ENCODE data around the gene OR2T11.
"Not testable (repeated sequence)": the region's sequence is repeated elsewhere in the genome, so short reads cannot be mapped to it uniquely, and the experiment has no call there.

The OR2T11 gene, protein sequence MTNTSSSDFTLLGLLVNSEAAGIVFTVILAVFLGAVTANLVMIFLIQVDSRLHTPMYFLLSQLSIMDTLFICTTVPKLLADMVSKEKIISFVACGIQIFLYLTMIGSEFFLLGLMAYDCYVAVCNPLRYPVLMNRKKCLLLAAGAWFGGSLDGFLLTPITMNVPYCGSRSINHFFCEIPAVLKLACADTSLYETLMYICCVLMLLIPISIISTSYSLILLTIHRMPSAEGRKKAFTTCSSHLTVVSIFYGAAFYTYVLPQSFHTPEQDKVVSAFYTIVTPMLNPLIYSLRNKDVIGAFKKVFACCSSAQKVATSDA

DNA sequence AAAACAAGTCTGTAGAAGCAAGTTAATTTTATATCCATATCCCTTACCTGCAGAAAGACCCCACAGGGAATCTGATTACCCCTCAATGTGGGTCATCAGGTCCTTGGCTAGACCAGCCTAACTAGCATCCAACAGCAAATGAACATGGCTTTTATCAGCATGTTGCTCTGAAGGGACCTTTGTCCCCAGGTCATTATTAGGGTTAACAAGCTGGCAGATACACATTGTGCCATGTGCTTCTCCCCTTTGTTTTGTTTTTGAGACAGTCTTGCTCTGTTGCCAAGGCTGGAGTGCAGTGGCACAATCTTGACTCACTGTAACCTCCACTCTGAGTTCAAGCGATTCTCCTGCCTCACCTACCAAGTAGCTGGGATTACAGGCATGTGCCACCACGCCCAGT is at the start of gene OR2T11:
TSS of gene OR2T11 (minus strand) at position 101 of the 400 bp plus-strand sequence. CDS start 7,963 bp downstream, outside the sequence.
- FAIRE-seq: not testable (repeated sequence)

DNA sequence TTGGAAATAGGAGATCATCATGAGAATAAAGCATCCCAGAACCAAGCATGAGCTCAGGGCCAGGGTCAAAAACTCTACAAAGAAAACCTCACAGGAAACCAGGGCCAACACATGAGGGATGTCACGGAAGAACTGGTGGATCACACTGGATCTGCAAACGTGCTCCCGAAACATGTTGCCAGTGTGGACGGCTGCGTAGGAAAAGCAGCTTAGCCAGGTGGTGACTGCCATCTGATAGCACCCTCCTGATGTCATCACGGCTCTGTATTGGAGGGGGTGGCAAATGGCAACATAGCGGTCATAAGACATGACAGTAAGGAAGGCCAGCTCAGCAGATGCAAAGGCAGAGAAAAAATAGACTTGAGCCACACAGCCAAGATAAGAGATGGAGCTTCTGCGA is 46.8 kb upstream of the OR2T11 start:
- no peak for FAIRE-seq

DNA sequence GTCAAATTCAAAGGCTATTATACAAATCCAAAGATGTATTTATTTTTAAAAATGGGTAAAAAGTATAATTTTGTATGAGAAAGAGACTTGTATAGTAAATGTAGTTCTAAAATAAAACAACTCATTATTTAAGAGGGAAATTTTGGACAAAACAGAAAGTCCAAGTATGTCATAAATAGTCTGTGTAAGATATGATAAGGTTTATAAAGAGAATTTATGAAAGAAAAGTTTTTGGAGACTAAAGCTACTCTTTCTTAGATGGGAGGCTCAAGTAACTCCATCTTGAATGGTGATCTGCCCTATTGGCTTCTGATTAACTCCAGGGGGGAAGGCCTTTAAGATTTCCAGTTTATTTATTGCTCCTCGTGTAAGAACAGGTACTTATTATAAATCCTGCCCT is 35.1 kb upstream of the OR2T11 start:
- FAIRE-seq: no peak

DNA sequence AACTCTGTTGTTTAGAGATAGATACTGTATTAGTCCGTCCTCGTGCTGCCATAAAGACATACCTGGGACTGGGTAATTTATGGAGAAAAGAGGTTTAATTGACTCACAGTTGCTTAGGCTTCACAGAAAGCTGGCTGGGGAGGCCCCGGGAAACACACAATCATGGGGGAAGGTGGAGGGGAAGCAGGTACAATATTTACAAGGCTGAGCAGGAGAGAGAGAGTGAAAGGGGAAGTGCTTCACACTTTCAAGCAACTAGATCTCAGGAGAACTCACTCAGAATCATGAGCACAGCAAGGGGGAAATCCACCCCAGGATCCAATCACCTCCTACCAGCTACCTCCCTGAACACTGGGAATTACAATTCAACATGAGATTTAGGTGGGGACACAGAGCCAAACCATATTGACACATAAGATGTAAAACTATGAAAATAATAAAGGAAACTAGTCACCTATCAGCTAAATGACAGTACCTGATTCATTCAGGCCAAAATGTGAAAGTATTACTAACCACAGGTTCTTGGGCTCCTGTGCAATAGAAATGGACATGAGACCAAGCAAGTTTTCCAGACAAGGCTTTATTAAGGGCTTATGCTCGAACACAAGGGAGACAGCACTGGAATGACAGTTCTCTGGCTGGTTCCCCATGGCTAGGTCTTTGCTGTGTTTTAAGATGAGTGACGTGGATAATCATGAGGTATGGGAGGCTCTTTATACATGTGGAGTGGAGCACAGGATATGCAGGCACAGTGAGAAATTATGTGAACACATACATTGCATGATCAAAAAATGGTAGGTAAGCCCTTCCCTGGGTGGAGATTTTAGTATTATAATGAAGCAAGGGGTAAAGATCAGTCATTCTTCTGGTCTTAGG is 28.8 kb upstream of the OR2T11 start:
- not testable (repeated sequence) for FAIRE-seq

DNA sequence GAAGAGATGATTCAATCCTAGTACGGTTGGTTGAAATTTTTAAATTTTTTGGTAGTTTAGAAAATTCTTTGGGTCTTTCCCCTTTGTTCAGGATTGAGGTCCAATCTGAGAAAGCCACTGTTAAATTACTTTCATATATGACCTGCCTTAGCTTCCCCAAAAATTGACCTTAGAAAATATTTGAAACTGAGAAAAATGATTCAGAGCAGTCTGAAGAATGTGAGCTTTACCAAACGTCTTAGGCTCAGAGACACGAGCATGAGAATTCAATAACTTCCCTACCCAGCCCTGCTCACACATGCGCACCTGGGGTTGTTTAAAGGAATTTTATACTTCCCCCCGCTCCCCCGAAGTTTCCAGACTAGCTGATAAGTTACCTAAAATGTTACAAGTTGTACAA is 21.9 kb upstream of the OR2T11 start:
- FAIRE-seq: not testable (repeated sequence)

DNA sequence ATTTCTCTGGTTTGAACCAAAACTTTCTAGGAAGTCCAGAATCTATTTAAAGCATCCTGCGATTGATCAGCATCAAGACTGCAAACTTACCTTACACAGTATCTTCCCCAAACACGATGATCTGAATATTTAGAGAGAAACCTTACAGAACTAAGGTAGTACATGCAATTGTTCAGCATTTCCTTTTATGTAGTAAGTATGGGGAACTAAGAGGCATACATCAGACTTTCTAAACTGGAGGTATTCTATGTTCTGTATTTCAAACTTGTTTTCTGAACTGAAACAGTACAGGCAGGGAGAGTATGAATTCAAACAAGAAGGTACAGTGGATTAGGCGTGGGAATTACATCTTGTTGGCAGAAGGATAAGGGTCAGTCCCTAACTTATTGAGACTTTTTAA is 20.5 kb upstream of the OR2T11 start, which contains the start of gene OR2T27:
TSS of gene OR2T27 (minus strand) at position 175 of the 400 bp plus-strand sequence. CDS start 4,644 bp downstream, outside the sequence.
- FAIRE-seq: not testable (repeated sequence)

DNA sequence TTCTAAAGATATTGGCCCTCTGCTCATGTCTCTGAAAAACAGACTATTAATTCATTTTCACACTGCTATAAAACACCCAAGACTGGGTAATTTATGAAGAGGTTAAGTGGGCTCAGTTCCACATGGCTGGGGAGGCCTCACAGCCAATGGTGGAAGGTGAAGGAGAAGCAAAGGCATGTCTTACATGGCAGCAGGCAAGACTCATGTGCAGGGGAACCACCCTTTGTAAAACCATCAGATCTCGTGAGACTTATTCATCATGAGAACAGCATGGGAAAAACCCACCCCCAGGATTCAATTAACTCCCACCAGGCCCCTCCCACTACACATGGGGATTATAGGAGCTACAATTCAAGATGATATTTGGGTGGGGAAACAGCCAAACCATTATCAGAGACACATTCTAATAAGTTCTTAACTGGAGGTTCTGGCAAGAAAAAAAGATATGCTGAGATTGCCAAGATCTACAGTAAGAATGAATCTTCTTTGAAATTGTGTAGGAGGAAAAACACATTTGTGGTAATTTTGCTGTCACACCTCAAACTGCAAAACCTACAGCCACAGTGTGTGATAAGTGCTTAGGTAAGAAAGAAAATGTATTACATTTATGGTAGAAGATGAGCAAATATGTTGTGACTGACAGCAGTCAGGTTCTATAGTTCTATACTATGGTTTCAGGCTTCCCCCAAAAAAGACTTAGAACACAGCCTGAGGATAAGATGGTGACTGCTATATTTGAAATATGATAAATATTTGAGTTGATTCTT is 14.1 kb upstream of the OR2T11 start:
- FAIRE-seq: not testable (repeated sequence)

DNA sequence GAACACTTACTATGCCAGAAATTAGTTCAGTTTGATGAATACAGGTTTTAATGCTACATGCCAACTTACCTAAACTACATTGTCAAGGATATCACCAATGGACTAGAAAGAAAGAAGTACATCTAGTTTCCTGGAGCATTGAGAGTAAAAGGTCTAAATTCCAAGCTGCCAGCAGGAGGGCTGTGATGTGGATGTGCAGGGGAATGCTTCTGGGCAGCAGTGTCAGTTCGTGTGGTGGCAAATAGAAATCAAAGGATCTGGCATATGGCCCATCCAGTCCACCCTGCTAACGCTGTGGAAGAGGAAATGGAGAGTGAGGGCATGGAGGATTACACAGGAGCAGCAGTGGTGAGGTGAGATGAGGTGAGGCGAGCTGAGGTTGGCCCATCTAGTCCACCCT is 10.3 kb upstream of the OR2T11 start, which contains the start of gene OR2T35:
TSS of gene OR2T35 (minus strand) at position 101 of the 400 bp plus-strand sequence. CDS start 6,020 bp downstream, outside the sequence.
- not testable (repeated sequence) for FAIRE-seq

DNA sequence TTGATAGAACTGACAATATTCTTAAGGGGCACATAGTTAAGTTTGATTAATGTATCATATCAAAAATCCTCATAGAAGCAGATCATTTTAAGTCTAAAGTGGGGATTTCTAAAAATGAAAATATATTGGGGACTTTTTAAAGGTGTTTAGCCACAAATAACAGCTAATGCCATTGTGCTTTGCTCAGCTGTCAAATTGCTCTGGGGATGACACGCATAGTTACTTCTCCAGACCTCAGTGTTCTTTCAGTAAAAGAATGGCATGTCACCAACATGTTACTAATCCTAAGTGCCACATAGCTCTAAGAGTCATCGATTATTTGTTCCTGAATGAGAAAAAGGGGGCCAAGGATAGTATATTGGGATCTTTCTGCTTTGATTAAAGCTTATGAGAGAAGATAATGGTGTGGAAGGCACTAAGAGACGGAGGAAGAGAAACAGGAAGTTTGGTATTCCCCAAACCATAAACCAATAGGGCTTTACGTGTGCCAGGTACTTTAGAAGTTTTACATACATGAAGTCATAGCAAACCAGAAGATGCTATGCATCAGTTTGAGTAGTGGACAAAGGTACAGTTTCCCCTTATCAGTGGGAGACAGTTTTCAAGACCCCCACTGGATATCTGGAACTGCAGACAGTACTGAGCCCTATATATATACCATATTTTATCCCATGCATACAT is 8.2 kb upstream of the OR2T11 start:
- FAIRE-seq: not testable (repeated sequence)

DNA sequence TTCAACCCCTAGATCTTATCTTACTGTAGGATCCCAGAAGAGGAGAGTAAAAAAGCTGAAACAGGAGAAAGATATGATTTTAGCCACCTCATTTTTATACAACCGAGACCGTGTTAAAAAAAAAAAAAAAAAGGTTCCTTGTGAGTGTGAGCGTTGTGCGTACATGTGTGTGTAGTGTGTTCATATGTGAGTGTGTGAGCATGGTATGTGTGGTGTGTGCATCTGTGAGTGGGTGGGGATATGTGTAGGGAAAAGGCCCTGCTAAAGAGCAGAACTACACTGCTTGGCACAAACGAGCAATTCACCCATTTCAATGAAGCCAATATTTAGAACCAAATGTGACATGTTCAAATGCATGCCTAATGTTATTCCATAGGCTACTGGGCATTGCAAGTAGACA is 6.7 kb upstream of the OR2T11 start:
- FAIRE-seq: not testable (repeated sequence)

DNA sequence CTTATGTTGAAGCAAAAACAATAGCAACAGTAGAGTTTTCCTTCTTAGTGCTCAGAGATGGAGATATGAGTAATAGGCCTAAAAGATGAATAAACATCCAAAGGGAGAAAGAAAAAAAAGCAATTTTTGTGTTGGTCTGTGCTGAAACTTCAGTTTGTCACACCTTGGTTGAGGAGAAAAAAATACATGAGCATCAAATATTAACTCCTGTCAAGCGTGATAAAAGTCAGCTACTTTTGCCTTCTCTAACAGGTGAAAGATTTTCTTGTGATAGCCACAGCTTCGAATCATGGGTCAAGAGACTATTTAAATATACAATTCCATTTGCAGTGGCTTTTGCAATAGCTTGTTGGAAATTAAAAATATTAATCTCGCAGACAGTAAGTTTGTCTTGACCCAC is 6.0 kb upstream of the OR2T11 start:
- not testable (repeated sequence) for FAIRE-seq

DNA sequence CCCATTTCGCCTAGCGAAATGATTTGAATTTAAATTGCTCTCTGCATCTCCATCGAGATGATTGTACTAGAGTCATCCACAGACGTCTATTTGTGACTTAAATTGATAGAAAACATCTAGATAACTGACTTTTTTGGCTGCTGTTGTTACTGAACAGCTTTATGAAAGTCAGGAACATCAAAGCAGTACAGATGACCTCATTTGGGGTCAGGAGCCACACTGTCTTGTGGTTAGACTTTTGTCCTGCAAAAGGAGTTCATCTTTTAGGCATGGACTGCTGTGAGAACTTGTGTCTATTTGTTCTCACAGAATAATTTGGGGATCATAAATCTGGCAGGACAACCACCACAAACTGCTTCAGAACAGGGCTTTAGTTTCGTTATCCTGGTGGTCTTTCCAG is 4.8 kb upstream of the OR2T11 start:
- FAIRE-seq: not testable (repeated sequence)

DNA sequence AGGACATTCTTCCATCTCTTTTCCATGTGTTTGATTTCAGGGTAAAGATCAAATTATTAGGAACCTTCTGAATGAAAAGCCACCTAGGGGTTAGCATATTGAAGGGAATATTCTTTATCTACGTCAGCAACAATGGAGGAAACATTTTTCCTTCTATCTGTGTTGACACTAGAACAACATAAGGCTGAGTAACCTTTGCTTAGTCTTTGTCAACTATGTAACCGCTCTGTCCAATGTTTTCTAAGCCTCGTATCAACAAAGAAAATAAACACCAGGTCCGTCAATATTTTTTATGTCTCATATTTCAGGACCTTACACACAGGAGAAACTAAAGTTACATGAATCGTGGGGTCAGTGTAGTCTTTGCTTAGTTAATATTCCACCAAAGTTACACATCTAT is 1.7 kb upstream of the OR2T11 start:
- not testable (repeated sequence) for FAIRE-seq

DNA sequence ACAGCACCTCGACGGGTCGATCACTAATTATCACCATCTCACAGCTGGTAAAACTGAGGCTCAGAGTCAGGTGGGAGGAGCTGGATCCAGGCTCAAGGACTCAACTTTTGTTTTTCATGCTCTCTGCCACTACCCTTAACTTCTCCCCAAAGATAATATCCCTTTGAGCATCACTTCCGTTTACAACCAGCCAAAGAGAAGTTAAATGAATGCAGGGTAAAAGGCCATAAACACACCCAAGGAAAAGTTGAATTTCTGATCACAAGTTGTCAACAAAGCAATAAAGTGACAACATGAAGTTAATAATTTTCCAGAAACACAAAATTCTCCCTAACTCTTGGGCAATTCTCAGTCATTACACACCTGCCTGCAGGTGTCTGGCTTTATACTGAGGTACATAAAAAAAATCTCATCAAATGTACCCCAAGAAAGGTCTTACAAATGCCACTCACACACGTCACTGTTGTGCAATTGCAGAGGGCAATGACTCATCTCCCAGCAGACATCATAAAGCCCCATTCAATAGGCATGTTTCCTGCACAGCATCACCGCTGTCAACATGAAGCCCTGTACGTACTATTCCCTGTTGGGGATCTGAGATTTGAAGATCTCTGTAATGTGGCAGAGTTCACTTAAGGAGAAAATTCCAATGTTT is 3.4 kb downstream of the OR2T11 start:
- no peak for FAIRE-seq

DNA sequence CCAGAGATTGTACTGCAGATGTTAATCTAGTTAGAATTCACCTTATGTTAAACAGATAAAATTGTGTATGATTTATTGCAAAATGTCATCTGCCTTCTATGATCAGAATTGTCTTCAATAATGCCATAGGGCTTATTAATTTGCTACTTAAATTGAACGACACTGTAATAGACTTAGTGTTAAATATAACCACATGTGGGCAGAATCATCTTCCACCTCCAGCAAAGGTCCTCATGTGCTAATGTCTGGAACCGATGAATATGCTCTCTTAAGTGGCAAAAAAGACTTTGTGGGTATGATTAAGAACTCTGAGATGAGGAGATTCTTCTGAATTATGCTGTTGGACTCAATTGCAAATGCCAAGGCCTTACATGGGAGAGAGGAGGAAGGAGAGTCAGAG is 4.3 kb downstream of the OR2T11 start:
- FAIRE-seq: no peak

DNA sequence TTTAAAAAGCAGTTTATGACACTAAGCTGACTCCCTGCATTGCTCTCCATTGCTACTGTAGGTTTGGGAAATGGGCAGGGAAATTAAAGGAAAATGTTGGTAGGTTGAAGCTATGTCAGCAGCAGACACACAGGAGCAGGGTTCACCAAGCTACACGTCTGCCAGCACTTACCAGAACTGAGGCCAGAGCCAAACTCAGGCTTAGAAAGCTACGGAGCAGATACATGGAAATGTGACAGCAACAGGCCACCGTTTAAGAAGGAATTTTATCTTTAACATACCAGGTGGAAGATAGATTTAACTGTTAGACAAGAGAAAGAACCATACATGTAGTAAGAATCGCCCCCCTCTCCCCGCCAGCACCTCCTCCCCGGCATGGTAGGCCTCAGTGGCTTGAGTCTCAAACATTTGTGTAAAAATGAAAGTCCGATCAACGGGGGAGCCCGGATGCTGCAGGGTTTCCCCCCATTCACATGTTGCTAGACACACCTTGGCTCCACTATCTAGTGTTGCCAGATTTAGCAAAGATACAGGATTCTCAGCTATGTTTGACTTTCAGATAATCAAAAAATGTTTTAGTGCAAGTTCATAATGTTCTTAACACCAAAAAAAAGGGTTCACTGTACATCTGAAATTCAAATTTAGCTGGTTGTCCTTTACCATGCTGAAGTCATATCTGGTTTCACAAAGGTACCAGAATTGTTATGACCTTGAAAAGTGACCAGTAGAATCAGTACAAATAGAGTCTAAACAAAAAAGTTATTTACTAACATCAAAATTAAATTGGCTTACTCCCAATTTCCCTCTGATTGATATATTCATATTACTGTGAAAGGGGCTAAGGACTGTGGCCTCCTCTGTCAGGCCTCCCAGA is 6.7 kb downstream of the OR2T11 start:
- no peak for FAIRE-seq

DNA sequence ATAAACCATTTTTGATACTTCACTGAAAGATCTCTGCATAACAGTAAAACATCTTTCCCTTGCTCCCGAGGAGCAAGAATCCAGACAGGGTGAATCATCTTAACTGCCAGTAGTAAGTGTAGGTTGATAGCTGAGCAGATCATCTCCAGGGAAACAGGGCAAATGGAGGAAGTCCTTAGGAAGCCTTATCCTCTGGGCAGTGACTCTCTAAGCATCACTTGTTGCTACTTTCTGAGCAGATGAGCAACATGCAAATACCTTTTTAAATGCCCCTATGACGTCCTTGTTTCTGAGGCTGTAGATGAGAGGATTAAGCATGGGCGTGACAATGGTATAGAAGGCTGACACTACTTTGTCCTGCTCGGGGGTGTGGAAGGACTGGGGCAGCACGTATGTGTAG is 8.9 kb downstream of the OR2T11 start:
- FAIRE-seq: no peak

DNA sequence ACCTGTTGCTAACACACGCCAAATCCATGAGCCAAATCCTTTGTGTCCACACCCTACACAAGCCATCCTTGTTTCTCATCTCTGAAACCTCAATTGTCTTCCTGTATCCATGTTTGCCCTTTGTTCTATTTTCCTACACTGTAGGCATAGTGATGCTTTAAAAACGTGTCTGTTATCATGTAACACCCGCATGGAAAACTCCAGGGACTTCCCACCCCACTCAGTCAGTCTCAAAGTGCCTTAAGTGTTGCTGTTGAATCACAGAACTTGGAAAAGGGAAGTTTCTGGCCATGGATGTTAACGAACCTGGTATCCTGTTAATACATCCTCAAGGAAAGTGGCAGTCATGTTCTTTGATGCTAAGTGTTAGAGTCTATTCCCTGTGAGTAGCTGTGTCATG is 9.7 kb downstream of the OR2T11 start:
- no peak for FAIRE-seq

DNA sequence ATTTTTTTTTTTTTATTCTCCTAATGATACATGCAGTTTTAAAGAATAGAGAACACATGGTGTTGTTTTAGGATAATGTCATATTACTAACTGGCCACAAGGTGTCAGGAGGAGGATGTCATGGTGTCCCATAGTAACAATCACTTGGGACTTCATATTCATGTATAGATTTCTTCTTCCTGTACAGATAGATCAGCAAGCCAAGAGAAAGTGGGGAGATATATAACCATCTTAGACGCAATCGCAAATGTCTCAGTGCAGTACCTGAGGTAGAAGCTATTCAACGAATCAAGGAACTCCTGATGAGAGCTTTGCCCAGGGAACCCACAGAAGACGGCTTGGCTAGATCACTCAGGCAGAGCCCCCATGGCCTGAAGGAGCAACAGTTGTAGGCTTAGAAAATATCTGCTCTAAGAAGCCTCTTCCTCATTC is 12.3 kb downstream of the OR2T11 start:
- FAIRE-seq: no peak

DNA sequence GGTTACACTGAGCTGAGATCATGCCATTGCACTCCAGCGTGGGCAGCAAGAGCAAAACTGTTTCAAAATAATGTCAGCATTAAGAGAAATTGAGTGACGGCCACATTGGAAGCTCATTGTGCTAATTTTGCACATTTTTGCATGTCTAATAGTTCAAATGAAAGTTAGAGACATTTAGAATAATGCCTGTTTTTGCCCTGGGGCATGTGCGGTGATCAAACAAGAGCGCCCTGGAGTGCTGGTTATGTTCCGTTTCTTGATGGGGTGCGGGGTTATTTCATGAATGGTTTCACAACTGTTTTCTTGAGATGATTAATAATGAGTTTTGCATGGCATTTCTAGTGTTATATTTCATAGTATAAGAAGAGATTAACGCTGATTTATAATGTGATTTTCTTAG is 13.1 kb downstream of the OR2T11 start:
- no peak for FAIRE-seq

DNA sequence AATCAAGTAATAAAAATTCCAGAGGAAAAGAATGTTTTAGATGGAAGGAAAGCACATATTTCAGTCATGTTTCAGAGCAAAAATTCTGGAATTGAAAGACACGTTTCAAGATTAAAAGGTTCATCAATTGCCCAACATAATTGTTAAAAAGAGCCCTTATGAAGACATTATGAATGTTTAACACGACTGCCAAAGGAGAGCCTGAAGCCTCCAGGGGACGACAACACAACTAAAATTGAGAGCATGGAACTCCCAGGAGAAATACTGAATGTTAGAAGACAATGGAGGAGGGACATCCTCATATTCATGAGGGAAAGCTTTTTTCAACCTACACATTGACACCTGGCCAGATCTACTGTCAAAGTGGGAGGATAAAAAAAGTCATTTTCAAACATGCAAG is 16.0 kb downstream of the OR2T11 start:
- FAIRE-seq: no peak
